K562 (cell line): ENCODE results near the gene ZNF22. TPM values are rescaled to one million over a fixed set of nuclear protein-coding genes. Genes with fewer than 3 reads are reported as not detected.

ENCODE experiments used
- ATAC-seq: fragments of 200-7000 bp; cut with Tn5 transposase; 3 replicates; pipeline ENCODE4 v1.9.1; 2020; ENCODE audit warnings: moderate library complexity
- BruUV-seq: library from RNA; stranded (reverse); fragments of 400-500 nt; replicated peaks from 2 replicates; lab custom pipeline; 2021; lab: Mats Ljungman, UMichigan
- CTCF ChIA-PET: fragments of 300-600 bp; formaldehyde crosslinking; extraction: SDS; loops from one replicate; lab custom pipeline; 2021; ENCODE audit warnings: low intra/inter-chr PET ratio; lab: Yijun Ruan, JAX
- POLR2A ChIA-PET: fragments of 300-600, 350-650 bp; sonication (Branson Sonifier 250); formaldehyde crosslinking; extraction: SDS; loops from one replicate; lab custom pipeline; 2021; ENCODE audit warnings: antibody characterized with exemption, inconsistent platforms; lab: Yijun Ruan, JAX
- DNase-seq, 4 experiments: peaks; one replicate each; pipeline versions ENCODE4 v3.0.0 to v3.0.0-alpha.2; 2011 to 2018; ENCODE audit warnings: low spot score in 3 of 4, mixed read lengths in 3 of 4; ENCODE audit errors: extremely low read depth in 1 of 4
- FAIRE-seq: peaks from 2 replicates; lab custom pipeline; 2011; peaks lifted over from hg19 to GRCh38; lab: Jason Lieb, UNC
- H2AFZ ChIP-seq: 2 replicates; pipeline ENCODE4 v1.6.0; 2011; ENCODE audit warnings: low read depth, low read length, control low read depth, inconsistent platforms
- H3K27ac ChIP-seq: fragments of 200-600 bp; 3 replicates; pipeline ENCODE4 v1.8.0; 2011; ENCODE audit warnings: low read depth, mild to moderate bottlenecking, control low read depth, inconsistent platforms, low read length, moderate library complexity, mixed read lengths; ENCODE audit errors: extremely low read depth
- H3K27me3 ChIP-seq, 2 experiments: fragments of 300-600 bp in 1 of 2; 2 replicates in 1 of 2; 3 replicates in 1 of 2; pipeline versions ENCODE4 v1.6.0 to v1.8.0; 2011; ENCODE audit warnings: inconsistent platforms in 2 of 2, low read length in 2 of 2, mild to moderate bottlenecking in 1 of 2, mixed read lengths in 1 of 2, moderate library complexity in 1 of 2; ENCODE audit not compliant: control insufficient read depth in 2 of 2, insufficient read depth in 2 of 2
- H3K36me3 ChIP-seq: fragments of 300-600 bp; 3 replicates; pipeline ENCODE4 v1.8.0; 2011; ENCODE audit warnings: mild to moderate bottlenecking, low read length, inconsistent platforms; ENCODE audit not compliant: control insufficient read depth, insufficient read depth
- H3K4me1 ChIP-seq, 2 experiments: fragments of 200-600 bp in 1 of 2; replicated peaks in 1 of 2; 2 replicates in 1 of 2; 3 replicates in 1 of 2; pipeline versions ENCODE4 v1.5.1 to v1.8.0; 2011; ENCODE audit warnings: inconsistent platforms in 2 of 2, low read length in 2 of 2, mild to moderate bottlenecking in 1 of 2, mixed read lengths in 1 of 2, moderate library complexity in 1 of 2; ENCODE audit not compliant: control insufficient read depth in 2 of 2, insufficient read depth in 2 of 2
- H3K4me2 ChIP-seq: 2 replicates; pipeline ENCODE4 v1.6.1; 2011; ENCODE audit warnings: low read length, control low read depth, inconsistent platforms, mixed read lengths; ENCODE audit not compliant: insufficient read depth
- H3K4me3 ChIP-seq: fragments of 200-600 bp; sonication (generic), shearing (Covaris generic); 2 replicates; pipeline ENCODE4 v1.5.1; 2016; ENCODE audit warnings: control low read depth, inconsistent platforms
- H3K79me2 ChIP-seq: fragments of 200-600 bp; 3 replicates; pipeline ENCODE4 v1.8.0; 2011; ENCODE audit warnings: low read length, inconsistent platforms; ENCODE audit not compliant: control insufficient read depth, insufficient read depth
- H3K9ac ChIP-seq, 2 experiments: 2 replicates each; pipeline versions ENCODE4 v1.6.0 to v1.6.1; 2011; ENCODE audit warnings: low read depth in 2 of 2, low read length in 2 of 2, control low read depth in 1 of 2, inconsistent platforms in 1 of 2, mild to moderate bottlenecking in 1 of 2, mixed read lengths in 1 of 2; ENCODE audit not compliant: insufficient read depth in 1 of 2
- H3K9me1 ChIP-seq: one replicate; pipeline ENCODE4 v1.6.0; 2011; ENCODE audit warnings: inconsistent platforms, mild to moderate bottlenecking, low read length, moderate library complexity; ENCODE audit not compliant: control insufficient read depth, insufficient read depth
- H3K9me3 ChIP-seq: replicated peaks from 2 replicates; pipeline ENCODE4 v1.5.1; 2011; ENCODE audit warnings: low read depth, low read length, inconsistent platforms; ENCODE audit not compliant: control insufficient read depth, insufficient read depth
- H4K20me1 ChIP-seq: replicated peaks from 2 replicates; pipeline ENCODE4 v1.6.1; 2011; ENCODE audit warnings: low read length, inconsistent platforms, mixed read lengths; ENCODE audit not compliant: control insufficient read depth, insufficient read depth
- ADNP ChIP-seq: fragments of 200-800 bp; sonication (Bioruptor generic); IDR thresholded peaks from 2 replicates; pipeline ENCODE4 v1.6.1; 2016; ENCODE audit warnings: missing genetic modification characterization, missing compliant biosample characterization
- BCOR ChIP-seq: fragments of 450-650 bp; IDR thresholded peaks from 2 replicates; pipeline ENCODE4 v1.6.1; 2016
- CBX1 ChIP-seq: sonication (generic); IDR thresholded peaks from 2 replicates; pipeline ENCODE4 v1.6.1; 2016; ENCODE audit warnings: antibody characterized with exemption, low read depth, mild to moderate bottlenecking
- CHD4 ChIP-seq: fragments of 200-600 bp; sonication (generic); IDR thresholded peaks from 3 replicates; pipeline ENCODE4 v1.6.1; 2012; ENCODE audit warnings: low read depth, mild to moderate bottlenecking, mixed read lengths, low read length, inconsistent platforms; ENCODE audit not compliant: insufficient read depth, insufficient replicate concordance, poor library complexity, severe bottlenecking
- CTBP1 ChIP-seq: fragments of 450-650 bp; IDR thresholded peaks from 2 replicates; pipeline ENCODE4 v1.6.1; 2016; ENCODE audit warnings: borderline replicate concordance
- ESRRA ChIP-seq: fragments of 450-650 bp; IDR thresholded peaks from 2 replicates; pipeline ENCODE4 v1.6.1; 2014; ENCODE audit warnings: low read depth, mild to moderate bottlenecking, moderate library complexity, borderline replicate concordance
- HDAC2 ChIP-seq: fragments of 450-650 bp; IDR thresholded peaks from 2 replicates; pipeline ENCODE4 v1.6.1; 2016; ENCODE audit warnings: mild to moderate bottlenecking
- KAT2B ChIP-seq: IDR thresholded peaks from one replicate; pipeline ENCODE4 v1.6.1; 2012; ENCODE audit warnings: low read depth, mild to moderate bottlenecking, control low read depth, inconsistent platforms, low read length, moderate library complexity
- KDM1A ChIP-seq, 2 experiments: fragments of 450-650 bp; IDR thresholded peaks; 2 replicates each; pipeline ENCODE4 v1.6.1; 2016; ENCODE audit warnings: mild to moderate bottlenecking in 2 of 2
- RBM25 ChIP-seq: fragments of 200-400 bp; formaldehyde crosslinking; IDR thresholded peaks from 2 replicates; pipeline ENCODE4 v1.6.1; 2018; ENCODE audit warnings: low read length, low read depth, moderate library complexity; ENCODE audit not compliant: severe bottlenecking
- RCOR1 ChIP-seq, 2 experiments: IDR thresholded peaks; 2 replicates each; pipeline ENCODE4 v1.6.1; 2012; ENCODE audit warnings: low read depth in 2 of 2, low read length in 2 of 2, borderline replicate concordance in 1 of 2, improper control_type of control experiment in 1 of 2
- ZNF699 ChIP-seq: fragments of 250-450 bp; sonication (Bioruptor Pico); IDR thresholded peaks from 2 replicates; pipeline ENCODE4 v1.8.0; 2021; ENCODE audit warnings: mild to moderate bottlenecking, moderate library complexity; ENCODE audit not compliant: insufficient replicate concordance
- WGBS: fragments of 100-300 bp; shearing (Covaris generic); methylation state at CpG from one replicate; pipeline ENCODE4 v1.1.6; 2016; ENCODE audit warnings: low coverage, mixed read lengths; ENCODE audit not compliant: insufficient coverage; ENCODE audit errors: missing lambda C conversion rate; 5-methylcytosine and 5-hydroxymethylcytosine counted together
- in situ Hi-C: fragments of 300-500 bp; cut with MboI; formaldehyde crosslinking; loops from 4 replicates; pipeline ENCODE4 v1.15.0; 2018; ENCODE audit warnings: inconsistent platforms, mixed read lengths
- intact Hi-C: fragments of 100-400 bp; cut with micrococcal nuclease; formaldehyde crosslinking; loops from 2 replicates; pipeline ENCODE4 v1.14.2; 2022
- polyA plus RNA-seq, 8 experiments: library from polyadenylated mRNA; depleted of rRNA in 4 of 8; stranded (reverse) in 5 of 8; unstranded in 3 of 8; fragments of >200 nt; fragmentation: Nextera tagmentation in 2 of 8; fragmentation: Illumina TruSeq in 1 of 8; extraction: Ambion mirVana in 2 of 8; extraction: Trizol in 1 of 8; gene quantifications; 2 replicates each; pipeline versions ENCODE4 v1.2.1 to v1.2.3, GENCODE V29; 2011 to 2014; ENCODE audit warnings: inconsistent platforms in 1 of 8, missing spikeins in 1 of 8
- total RNA-seq, 7 experiments: library from RNA; depleted of rRNA in 6 of 7; stranded (reverse); fragments of >200 nt in 6 of 7; fragmentation: Illumina TruSeq in 2 of 7; extraction: Trizol in 2 of 7; gene quantifications; 2 replicates each; pipeline versions ENCODE4 v1.2.1 to v1.2.3, GENCODE V29; 2011 to 2021; ENCODE audit warnings: low replicate concordance in 1 of 7

Gene ZNF22
- total and polyA plus RNA-seq, 9 of the 15 experiments (the other 6 are each of a cell fraction or from before 2014, with no cell fraction given): 36.2 to 98.7 (median 51.2) TPM

GRCh38 chr10:44995914-44996669 lies 4.6 kb upstream of the ZNF22 start:
- peaks cover under 1% of the 10 kb centered on the region; the same call in 2 of the 3 replicates for H3K79me2 ChIP-seq
- TF ChIP-seq CTBP1: no peak
- no peak overlapping the region for H3K27ac ChIP-seq
- no peak overlapping the region for H3K4me2 ChIP-seq
- H3K36me3 ChIP-seq: no peaks in the 10 kb centered on the region
- ChIA-PET CTCF (no interaction called here), POLR2A (interaction anchor here (0.6 to 1.7 kb wide), 3 partner anchors 17 to 131 kb away, joined by 3 to 5 read pairs (median 3); partner anchors contain the start of gene DEPP1)
- H4K20me1 ChIP-seq: no peaks in the 10 kb centered on the region
- 35% methylated on average over 9 of the region's 9 CpGs for WGBS
- H3K9me1 ChIP-seq: no peaks in the 10 kb centered on the region
- H3K4me3 ChIP-seq: no peak overlapping the region
- H3K9ac ChIP-seq: no peak overlapping the region; a peak in 1 of 4 replicates
- no peak for ATAC-seq
- in situ Hi-C loops (no loop called here), intact Hi-C loops (no loop called here)
- FAIRE-seq: no peak
- no peak for DNase-seq
- H2AFZ ChIP-seq: peak overlapping the region; percentile 37; the same call in 1 of the 2 replicates
- peaks cover 18 to 43% of the 10 kb centered on the region in 2 experiments for H3K27me3 ChIP-seq
- peaks cover 7 to 8% of the 10 kb centered on the region in 2 experiments; a peak in 3 of 5 replicates for H3K4me1 ChIP-seq
- peaks cover 8% of the 10 kb centered on the region for H3K9me3 ChIP-seq
- BruUV-seq: no TSS peak

- Histone ChIP-seq H4K20me1 (no peaks in the 10 kb centered on the region), H3K9ac (no peak overlapping the region), H3K4me2 (no peak overlapping the region), H3K27me3 (peaks cover 10 to 32% of the 10 kb centered on the region in 2 experiments), H2AFZ (no peak overlapping the region), H3K79me2 (peaks cover 12% of the 10 kb centered on the region), H3K9me1 (no peaks in the 10 kb centered on the region), H3K27ac (no peak overlapping the region), H3K4me3 (no peak overlapping the region), H3K9me3 (peaks cover 8% of the 10 kb centered on the region), H3K4me1 (peaks cover 10 to 12% of the 10 kb centered on the region in 2 experiments; a peak in 3 of 5 replicates), H3K36me3 (0 out of 3 replicates have a peak, but pooled peaks cover under 1% of the 10 kb centered on the region)
- 29% methylated on average over 6 of the region's 6 CpGs for WGBS
- ChIA-PET CTCF (no interaction called here), POLR2A (no interaction called here)
- in situ Hi-C loops (no loop called here), intact Hi-C loops (no loop called here)
- no peak for DNase-seq
- FAIRE-seq: no peak
- ATAC-seq: no peak
- TF ChIP-seq HDAC2 (peak; percentile 35; the same call in 1 of the 2 replicates), ZNF699 (CRISPR knock-in tag) (no peak), RCOR1 (IDR thresholded peaks at IDR 0.05; ENCODE audit: borderline replicate concordance in 1 of 2, low read depth in 2 of 2, low read length in 2 of 2) (0 out of 4 replicates have a peak, but pooled peaks of 1 of the 2 experiments have one; percentile 34), ESRRA (peak; percentile 93), CHD4 (peak; percentile 82), KDM1A (IDR thresholded peaks at IDR 0.05) (peak in 1 of 2 experiments; percentile 61; a peak in 2 of 4 replicates), CBX1 (peak; percentile 72; the same call in 1 of the 2 replicates), KAT2B (no peak), RBM25 (peak; percentile 84), BCOR (peak; percentile 80), ADNP (tag) (peak; percentile 77)
- no TSS peak for BruUV-seq
These were observed 3.5 kb upstream of the ZNF22 start for GRCh38 chr10:44997105-44997748.
